DOHH2 (cell line): ENCODE data around the gene PDE4D.

Source experiments
- H3F3A ChIP-seq: fragments of 200-600 bp; sonication (generic), shearing (Covaris generic); 2 replicates; pipeline ENCODE4 v1.6.0; 2016; ENCODE audit warnings: antibody characterized with exemption, mild to moderate bottlenecking; ENCODE audit not compliant: control insufficient read depth, insufficient read depth
- H3K27ac ChIP-seq: fragments of 200-600 bp; sonication (generic); 2 replicates; pipeline ENCODE4 v1.5.1; 2014; ENCODE audit warnings: low read depth, mild to moderate bottlenecking, low read length, moderate library complexity
- H3K27me3 ChIP-seq: fragments of 200-600 bp; sonication (generic); 2 replicates; pipeline ENCODE4 v1.6.1; 2014; ENCODE audit warnings: mild to moderate bottlenecking, low read length, mixed read lengths; ENCODE audit not compliant: control insufficient read depth
- H3K36me3 ChIP-seq: fragments of 200-600 bp; sonication (generic); 2 replicates; pipeline ENCODE4 v1.6.1; 2014; ENCODE audit warnings: mild to moderate bottlenecking, low read length, moderate library complexity, mixed read lengths; ENCODE audit not compliant: control insufficient read depth
- H3K4me1 ChIP-seq: fragments of 200-600 bp; sonication (generic); 2 replicates; pipeline ENCODE4 v1.6.1; 2014; ENCODE audit warnings: mild to moderate bottlenecking, low read length, mixed read lengths; ENCODE audit not compliant: control insufficient read depth
- H3K4me2 ChIP-seq: fragments of 200-600 bp; sonication (generic); 2 replicates; pipeline ENCODE4 v1.6.0; 2014; ENCODE audit warnings: mild to moderate bottlenecking, low read length, moderate library complexity
- H3K4me3 ChIP-seq: fragments of 200-600 bp; sonication (generic); 2 replicates; pipeline ENCODE4 v1.5.1; 2014; ENCODE audit warnings: mild to moderate bottlenecking, low read length, mixed read lengths
- H3K79me2 ChIP-seq: fragments of 200-600 bp; sonication (generic); 2 replicates; pipeline ENCODE4 v1.6.1; 2014; ENCODE audit warnings: mild to moderate bottlenecking, low read length, mixed read lengths; ENCODE audit not compliant: control insufficient read depth
- H3K9me2 ChIP-seq: fragments of 200-600 bp; sonication (generic); replicated peaks from 2 replicates; pipeline ENCODE4 v1.6.1; 2014; ENCODE audit warnings: mild to moderate bottlenecking, low read length, mixed read lengths; ENCODE audit not compliant: control insufficient read depth
- H3K9me3 ChIP-seq: fragments of 200-600 bp; sonication (generic); 2 replicates; pipeline ENCODE4 v1.6.1; 2014; ENCODE audit warnings: antibody characterized with exemption, low read length, mixed read lengths; ENCODE audit not compliant: control insufficient read depth, insufficient read depth
- H4K20me1 ChIP-seq: fragments of 200-600 bp; sonication (generic); 2 replicates; pipeline ENCODE4 v1.6.0; 2014; ENCODE audit warnings: low read depth, mild to moderate bottlenecking, antibody characterized with exemption, low read length, moderate library complexity; ENCODE audit not compliant: control insufficient read depth, insufficient read depth
- CTCF ChIP-seq: fragments of 200-600 bp; sonication (generic); IDR thresholded peaks from one replicate; pipeline ENCODE4 v1.5.1; 2014; ENCODE audit warnings: antibody characterized with exemption, mild to moderate bottlenecking, low read depth, low read length; ENCODE audit not compliant: poor library complexity, severe bottlenecking
- EZH2phosphoT487 ChIP-seq: fragments of 200-600 bp; sonication (generic); IDR thresholded peaks from 2 replicates; pipeline ENCODE4 v1.6.1; 2017; ENCODE audit warnings: borderline replicate concordance, mild to moderate bottlenecking, antibody characterized with exemption, low read length, moderate library complexity, mixed read lengths

The PDE4D gene

DNA sequence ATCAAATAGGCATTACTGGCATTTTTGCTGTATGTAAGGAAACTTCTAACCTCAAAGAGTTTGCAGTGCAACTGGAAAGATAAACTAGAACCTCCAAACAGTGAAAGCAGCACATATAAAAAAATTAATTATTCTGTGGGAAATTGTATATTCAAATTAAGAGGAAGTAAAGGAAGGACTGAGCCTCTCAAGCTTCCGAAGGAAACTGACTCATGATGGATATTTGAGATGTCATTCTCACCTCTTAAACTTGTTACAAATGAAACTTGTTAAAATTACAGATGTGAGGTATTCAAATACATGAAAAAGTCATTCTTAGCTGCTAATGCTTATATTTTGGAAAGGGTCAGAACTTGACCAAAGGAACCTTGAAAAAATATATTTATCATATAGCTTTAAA is 538.7 kb downstream of the PDE4D start:
- Histone ChIP-seq H3K79me2 (no peaks in the 10 kb centered on the region), H3K4me3 (no peak overlapping the region)
- no peak for TF ChIP-seq CTCF
- no peak for TF ChIP-seq EZH2phosphoT487

DNA sequence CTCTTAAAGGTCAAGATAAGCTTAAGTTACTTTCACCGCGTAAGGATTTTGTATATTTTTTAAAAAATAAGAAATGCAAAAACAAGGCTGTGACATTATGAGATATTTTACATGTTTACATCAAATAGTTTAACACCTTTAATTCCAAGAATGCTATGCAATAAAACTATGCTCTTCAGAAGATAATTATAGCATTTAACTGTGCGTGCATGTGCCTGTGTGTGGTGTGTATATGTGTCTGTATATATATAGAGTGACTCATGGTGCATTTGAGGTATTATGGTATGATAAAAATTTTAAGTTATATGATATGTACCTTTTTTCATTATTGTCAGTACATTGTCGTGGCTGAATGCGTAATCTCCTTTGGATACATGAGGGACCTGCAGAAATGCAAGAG is 539.3 kb downstream of the PDE4D start:
- TF ChIP-seq EZH2phosphoT487 (no peak), CTCF (no peak)
- no peak overlapping the region for H3K4me3 ChIP-seq
- H3K4me2 ChIP-seq = no peak overlapping the region
- no peaks in the 10 kb centered on the region for H3K9me2 ChIP-seq
- H3K79me2 ChIP-seq = no peaks in the 10 kb centered on the region
- H3K27me3 ChIP-seq = 0 out of 2 replicates have a peak, but pooled peaks cover 2% of the 10 kb centered on the region
- no peaks in the 10 kb centered on the region for H3K9me3 ChIP-seq
- H3K4me1 ChIP-seq = no peaks in the 10 kb centered on the region
- H3F3A ChIP-seq = no peaks in the 10 kb centered on the region
- H4K20me1 ChIP-seq = no peaks in the 10 kb centered on the region
- H3K27ac ChIP-seq = no peak overlapping the region
- no peaks in the 10 kb centered on the region for H3K36me3 ChIP-seq

More for the DNA sequence above, 538.7 kb downstream of the PDE4D start:
- Histone ChIP-seq H3K9me3 (no peaks in the 10 kb centered on the region), H3F3A (no peaks in the 10 kb centered on the region), H3K27me3 (0 out of 2 replicates have a peak, but pooled peaks cover 2% of the 10 kb centered on the region), H3K27ac (no peak overlapping the region), H3K4me2 (no peak overlapping the region), H3K9me2 (no peaks in the 10 kb centered on the region), H3K4me1 (no peaks in the 10 kb centered on the region), H3K36me3 (no peaks in the 10 kb centered on the region), H4K20me1 (no peaks in the 10 kb centered on the region)

- no peak for TF ChIP-seq CTCF
- TF ChIP-seq EZH2phosphoT487 = no peak
- H3K27ac ChIP-seq = no peak overlapping the region
- H3K27me3 ChIP-seq = 0 out of 2 replicates have a peak, but pooled peaks cover 2% of the 10 kb centered on the region
- H3K36me3 ChIP-seq = no peaks in the 10 kb centered on the region
- H3K9me3 ChIP-seq = no peaks in the 10 kb centered on the region
- H3K79me2 ChIP-seq = no peaks in the 10 kb centered on the region
- H3K4me3 ChIP-seq = no peak overlapping the region
- H4K20me1 ChIP-seq = no peaks in the 10 kb centered on the region
- no peak overlapping the region for H3K4me2 ChIP-seq
- no peaks in the 10 kb centered on the region for H3K4me1 ChIP-seq
- H3F3A ChIP-seq = no peaks in the 10 kb centered on the region
- no peaks in the 10 kb centered on the region for H3K9me2 ChIP-seq
Measured at GRCh38 chr5:59351076-59351794, 542.3 kb downstream of the PDE4D start.
